Caco-2 (cell line): Measurements from ENCODE around the gene FXYD2. TPM values are rescaled to one million over a fixed set of nuclear protein-coding genes. Genes with fewer than 3 reads are reported as not detected.

Experiments
- BruUV-seq: library from RNA; stranded (reverse); fragments of 400-500 nt; replicated peaks from 2 replicates; lab custom pipeline; 2021; lab: Mats Ljungman, UMichigan
- CTCF ChIA-PET: fragments of 300-600 bp; sonication (Branson Sonifier 250); formaldehyde crosslinking; loops from one replicate; lab custom pipeline; 2022; ENCODE audit warnings: antibody characterized with exemption; lab: Charles Lee
- POLR2A ChIA-PET: fragments of 300-600 bp; sonication (Branson Sonifier 250); formaldehyde crosslinking; loops from one replicate; lab custom pipeline; 2022; ENCODE audit warnings: antibody characterized with exemption; lab: Charles Lee
- DNase-seq, 2 experiments: peaks; one replicate each; pipeline versions ENCODE4 v3.0.0 to v3.0.0-alpha.2; 2020 to 2022
- H3K27me3 ChIP-seq: replicated peaks from 2 replicates; pipeline ENCODE4 v1.6.0; 2011; ENCODE audit warnings: low read length; ENCODE audit not compliant: control insufficient read depth, insufficient read depth
- H3K36me3 ChIP-seq: 2 replicates; pipeline ENCODE4 v1.5.1; 2011; ENCODE audit warnings: low read length; ENCODE audit not compliant: control insufficient read depth, insufficient read depth
- H3K4me1 ChIP-seq: fragments of 250-450 bp; sonication (Bioruptor Pico); 2 replicates; pipeline ENCODE4 v1.5.1; 2020; ENCODE audit warnings: mild to moderate bottlenecking
- H3K4me3 ChIP-seq: 2 replicates; pipeline ENCODE4 v1.5.1; 2011; ENCODE audit warnings: low read depth, mild to moderate bottlenecking, control low read depth, low read length
- H3K9me3 ChIP-seq: fragments of 250-450 bp; sonication (Bioruptor Pico); 2 replicates; pipeline ENCODE4 v1.5.1; 2020; ENCODE audit warnings: mild to moderate bottlenecking, moderate library complexity
- H3K27ac Mint-ChIP-seq: one replicate; pipeline ENCODE4 v1.8.0; 2022; ENCODE audit warnings: mixed read lengths; ENCODE audit not compliant: unreplicated experiment
- H3K27me3 Mint-ChIP-seq: one replicate; pipeline ENCODE4 v1.8.0; 2022; ENCODE audit warnings: mixed read lengths; ENCODE audit not compliant: insufficient read depth, unreplicated experiment
- H3K36me3 Mint-ChIP-seq: one replicate; pipeline ENCODE4 v1.8.0; 2022; ENCODE audit warnings: mild to moderate bottlenecking, mixed read lengths; ENCODE audit not compliant: insufficient read depth, unreplicated experiment
- H3K4me1 Mint-ChIP-seq: one replicate; pipeline ENCODE4 v1.8.0; 2022; ENCODE audit warnings: low read depth, mixed read lengths; ENCODE audit not compliant: unreplicated experiment
- H3K4me3 Mint-ChIP-seq: one replicate; pipeline ENCODE4 v1.8.0; 2022; ENCODE audit warnings: mild to moderate bottlenecking, moderate library complexity, mixed read lengths; ENCODE audit not compliant: unreplicated experiment
- H3K9me3 Mint-ChIP-seq: one replicate; pipeline ENCODE4 v1.8.0; 2022; ENCODE audit warnings: mixed read lengths; ENCODE audit not compliant: unreplicated experiment
- CTCF ChIP-seq, 2 experiments: fragments of 200-600 bp in 1 of 2; IDR thresholded peaks; 1 replicate in 1 of 2; 2 replicates in 1 of 2; pipeline versions ENCODE4 v1.5.1 to v1.8.0; 2011 to 2022; ENCODE audit warnings: antibody characterized with exemption in 1 of 2, control low read depth in 1 of 2, inconsistent platforms in 1 of 2, low read depth in 1 of 2, low read length in 1 of 2, mild to moderate bottlenecking in 1 of 2, moderate library complexity in 1 of 2; ENCODE audit not compliant: insufficient read depth in 1 of 2, severe bottlenecking in 1 of 2, unreplicated experiment in 1 of 2
- intact Hi-C: fragments of 100-400 bp; cut with micrococcal nuclease; formaldehyde crosslinking; loops from one replicate; pipeline ENCODE4 v1.10.0; 2022; ENCODE audit not compliant: unreplicated experiment
- total RNA-seq: library from RNA; stranded (reverse); gene quantifications from 2 replicates; pipeline ENCODE4 v1.2.3, GENCODE V29; 2022

Gene FXYD2
- total RNA-seq, 1 experiment from 2014 or later, result 0.48 TPM

- H3K27me3 Mint-ChIP-seq, result no peaks in the 10 kb centered on the region
- intact Hi-C loops, result no loop called here
- TF ChIP-seq CTCF (IDR thresholded peaks at IDR 0.05; ENCODE audit: insufficient read depth in 1 of 2, low read depth in 1 of 2, low read length in 1 of 2, severe bottlenecking in 1 of 2, unreplicated experiment in 1 of 2), result no peak
- no peaks in the 10 kb centered on the region for H3K9me3 Mint-ChIP-seq
- H3K36me3 Mint-ChIP-seq, result peaks cover 5% of the 10 kb centered on the region
- H3K27me3 ChIP-seq, result no peaks in the 10 kb centered on the region
- BruUV-seq, result no TSS peak
- no peak overlapping the region for H3K4me3 ChIP-seq
- POLR2A ChIA-PET, result interaction anchor here (0.6 kb wide), 1 partner anchor 1527 kb away, joined by 6 read pairs; no protein-coding TSS in a partner anchor
- H3K9me3 ChIP-seq, result no peaks in the 10 kb centered on the region
- CTCF ChIA-PET, result interaction anchor here (0.6 to 6.4 kb wide), 3 partner anchors 125 to 135 kb away, joined by 5 to 107 read pairs (median 39); no protein-coding TSS in a partner anchor
- no peak overlapping the region for H3K27ac Mint-ChIP-seq
- H3K4me1 ChIP-seq, result peaks cover 28% of the 10 kb centered on the region
- no peak overlapping the region for H3K4me3 Mint-ChIP-seq
- no peak for DNase-seq
- no peaks in the 10 kb centered on the region for H3K36me3 ChIP-seq
- H3K4me1 Mint-ChIP-seq, result peaks cover 9% of the 10 kb centered on the region
These were observed 3.1 kb downstream of the FXYD2 start for GRCh38 chr11:117821431-117821830.

- Mint-ChIP-seq H3K9me3 (no peaks in the 10 kb centered on the region), H3K27me3 (no peaks in the 10 kb centered on the region), H3K27ac (no peak overlapping the region), H3K4me1 (peaks cover 9% of the 10 kb centered on the region), H3K36me3 (peaks cover 3% of the 10 kb centered on the region), H3K4me3 (no peak overlapping the region)
- H3K36me3 ChIP-seq, result no peaks in the 10 kb centered on the region
- H3K4me1 ChIP-seq, result peaks cover 37% of the 10 kb centered on the region
- POLR2A ChIA-PET, result no interaction called here
- BruUV-seq, result no TSS peak
- DNase-seq, result no peak
- no peaks in the 10 kb centered on the region for H3K27me3 ChIP-seq
- CTCF ChIA-PET, result interaction anchor here (6.4 kb wide), 1 partner anchor 126 kb away, joined by 107 read pairs; no protein-coding TSS in a partner anchor
- intact Hi-C loops, result no loop called here
- H3K4me3 ChIP-seq, result no peak overlapping the region
- H3K9me3 ChIP-seq, result no peaks in the 10 kb centered on the region
- no peak for TF ChIP-seq CTCF (IDR thresholded peaks at IDR 0.05; ENCODE audit: insufficient read depth in 1 of 2, low read depth in 1 of 2, low read length in 1 of 2, severe bottlenecking in 1 of 2, unreplicated experiment in 1 of 2)
These were observed 4.0 kb downstream of the FXYD2 start for GRCh38 chr11:117820516-117820915.

- POLR2A ChIA-PET, result no interaction called here
- no peak overlapping the region for H3K27ac Mint-ChIP-seq
- intact Hi-C loops, result no loop called here
- no peak overlapping the region for H3K4me3 Mint-ChIP-seq
- no peaks in the 10 kb centered on the region for H3K27me3 Mint-ChIP-seq
- H3K36me3 ChIP-seq, result no peaks in the 10 kb centered on the region
- TF ChIP-seq CTCF (IDR thresholded peaks at IDR 0.05; ENCODE audit: insufficient read depth in 1 of 2, low read depth in 1 of 2, low read length in 1 of 2, severe bottlenecking in 1 of 2, unreplicated experiment in 1 of 2), result no peak
- H3K4me3 ChIP-seq, result no peak overlapping the region
- H3K36me3 Mint-ChIP-seq, result no peaks in the 10 kb centered on the region
- H3K9me3 Mint-ChIP-seq, result no peaks in the 10 kb centered on the region
- no TSS peak for BruUV-seq
- peaks cover 41% of the 10 kb centered on the region for H3K4me1 ChIP-seq
- H3K9me3 ChIP-seq, result no peaks in the 10 kb centered on the region
- CTCF ChIA-PET, result interaction anchor here (1.5 to 6.4 kb wide), 4 partner anchors 57 to 394 kb away, joined by 5 to 107 read pairs (median 26); partner anchors contain the start of gene FXYD6
- peaks cover 10% of the 10 kb centered on the region for H3K4me1 Mint-ChIP-seq
- H3K27me3 ChIP-seq, result no peaks in the 10 kb centered on the region
- DNase-seq, result no peak
These were observed 4.5 kb downstream of the FXYD2 start for GRCh38 chr11:117820071-117820470.
